SK-N-MC (cell line): ENCODE data around the gene RASSF4.

Source experiments
- EZH2 ChIP-seq: fragments of 200-600 bp; sonication (generic); IDR thresholded peaks from one replicate; pipeline ENCODE4 v1.6.1; 2017; ENCODE audit warnings: antibody characterized with exemption
- POLR2AphosphoS5 ChIP-seq: IDR thresholded peaks from 2 replicates; pipeline ENCODE4 v1.6.1; 2012; ENCODE audit warnings: mild to moderate bottlenecking, low read depth, low read length, borderline replicate concordance

DNA sequence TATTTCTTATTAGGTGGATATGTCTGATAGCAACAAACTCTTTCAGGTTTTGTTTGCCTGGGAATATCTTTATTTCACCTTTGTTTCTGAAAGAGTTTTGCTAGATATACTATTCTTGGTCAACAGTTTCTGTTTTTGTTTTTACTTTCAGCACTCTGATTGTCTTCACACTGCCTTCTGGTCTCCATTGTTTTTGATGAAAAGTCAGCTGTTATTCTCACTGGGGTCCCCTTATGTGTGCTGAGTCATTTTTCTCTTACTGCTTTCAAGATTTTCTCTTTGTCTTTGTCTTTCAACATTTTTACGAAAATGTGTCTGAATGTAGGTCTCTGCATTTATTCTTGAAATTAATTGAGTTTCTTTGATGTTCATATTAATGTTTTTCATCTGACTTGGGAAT is 15.2 kb upstream of the RASSF4 start:
- TF ChIP-seq POLR2AphosphoS5 = no peak
- no peak for TF ChIP-seq EZH2
